H1 (cell line): ENCODE results near the gene PAN2. TPM values are rescaled to one million over a fixed set of nuclear protein-coding genes. Genes with fewer than 3 reads are reported as not detected.

ENCODE experiments used
- CHD1 ChIP-seq: IDR thresholded peaks from 2 replicates; pipeline ENCODE4 v1.6.1; 2012; ENCODE audit warnings: low read depth, low read length, improper control_type of control experiment
- MAX ChIP-seq: IDR thresholded peaks from 2 replicates; pipeline ENCODE4 v1.6.1; 2012; ENCODE audit warnings: inconsistent platforms
- TAF7 ChIP-seq: optimal IDR thresholded peaks from 2 replicates; pipeline ENCODE3; 2011; ENCODE audit warnings: low read depth, mild to moderate bottlenecking, inconsistent platforms, low read length, moderate library complexity, borderline replicate concordance
- polyA plus RNA-seq, 7 experiments: library from polyadenylated mRNA; depleted of rRNA in 3 of 7; stranded (reverse) in 5 of 7; unstranded in 2 of 7; fragments of >200 nt in 5 of 7; fragments of 200-250 nt in 2 of 7; gene quantifications; 1 replicate in 5 of 7; 2 replicates in 1 of 7; 4 replicates in 1 of 7; pipeline versions ENCODE4 v1.2.1 to v1.2.3, GENCODE V29; 2011 to 2013; ENCODE audit warnings: missing spikeins in 2 of 7, mixed read lengths in 2 of 7
- total RNA-seq: library from RNA; stranded (reverse); fragmentation: NEBNext Ultra II Directional; extraction: Animal tissue kit (Norgen Biotek cat#: 25700); gene quantifications from 2 replicates; pipeline ENCODE4 v1.2.1, GENCODE V29; 2021

The PAN2 gene
- total and polyA plus RNA-seq, 2 of the 8 experiments (the other 6 are each of a cell fraction or from before 2014, with no cell fraction given), result 29.6 to 36.7 TPM

DNA sequence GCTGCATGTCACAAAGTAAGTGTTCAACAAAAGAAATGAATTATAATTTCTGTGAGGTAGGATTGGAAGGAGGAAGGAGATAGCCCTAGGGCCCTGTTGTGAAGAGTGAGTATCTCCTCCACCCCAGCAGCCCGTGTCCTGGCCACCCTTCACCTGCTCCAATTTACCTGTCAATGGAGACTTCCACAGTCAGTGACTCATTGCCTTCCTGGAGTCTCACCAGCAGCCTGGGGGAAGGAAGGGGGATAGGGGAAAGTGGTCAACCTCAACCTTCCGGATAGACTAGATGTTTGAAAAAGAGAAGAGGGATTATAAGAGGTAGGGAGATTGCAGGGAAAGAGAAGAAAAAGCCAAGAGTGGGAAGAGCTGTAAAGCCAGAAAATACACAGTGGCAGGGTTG lies 16.9 kb upstream of the PAN2 start (continued):
- TF ChIP-seq TAF7 (no peak), MAX (no peak), CHD1 (no peak)
- TF ChIP-seq, all 59 proteins: peak for 0
